CD4-positive, CD25-positive, alpha-beta regulatory T cell (primary cell): ENCODE data around the gene CEP97. TPM values are rescaled to one million over a fixed set of nuclear protein-coding genes. Genes with fewer than 3 reads are reported as not detected.
A peak's percentile ranks its signal among the peaks of the same experiment; 100 is the strongest.
"Not testable (repeated sequence)": the region's sequence is repeated elsewhere in the genome, so short reads cannot be mapped to it uniquely, and the experiment has no call there.

ENCODE experiments used
- ATAC-seq, 2 donors: fragments of 150-1000 bp; cut with Tn5 transposase; one replicate each; pipeline ENCODE4 v1.10.0; 2021; ENCODE audit warnings: low read depth in 2 of 2, moderate number of reproducible peaks in 2 of 2, moderate library complexity in 1 of 2
- DNase-seq, 3 donors: peaks; one replicate each; pipeline versions ENCODE4 v3.0.0 to v3.0.0-alpha.2; 2012 to 2022; ENCODE audit warnings: mixed read lengths in 1 of 3
- H3K27ac ChIP-seq: one replicate; pipeline ENCODE4 v1.7.0; 2013; ENCODE audit warnings: mild to moderate bottlenecking, low read length; ENCODE audit not compliant: insufficient read depth, poor library complexity, severe bottlenecking
- H3K27me3 ChIP-seq: one replicate; pipeline ENCODE4 v1.7.0; 2013; ENCODE audit warnings: low read length; ENCODE audit not compliant: control insufficient read depth, insufficient read depth
- H3K36me3 ChIP-seq: one replicate; pipeline ENCODE4 v1.7.0; 2013; ENCODE audit warnings: mild to moderate bottlenecking, low read length, moderate library complexity; ENCODE audit not compliant: control insufficient read depth, insufficient read depth
- H3K4me1 ChIP-seq: 2 replicates; pipeline ENCODE4 v1.7.0; 2013; ENCODE audit warnings: mild to moderate bottlenecking, low read length; ENCODE audit not compliant: insufficient read depth, control insufficient read depth, poor library complexity, severe bottlenecking
- H3K4me3 ChIP-seq: one replicate; pipeline ENCODE4 v1.7.0; 2013; ENCODE audit warnings: low read depth, mild to moderate bottlenecking, low read length, moderate library complexity
- H3K9me3 ChIP-seq, 2 experiments: 1 replicate in 1 of 2; 2 replicates in 1 of 2; pipeline ENCODE4 v1.7.0; 2013; ENCODE audit warnings: low read length in 2 of 2, mild to moderate bottlenecking in 1 of 2, moderate library complexity in 1 of 2; ENCODE audit not compliant: control insufficient read depth in 2 of 2
- H3K27ac Mint-ChIP-seq, 3 donors: one replicate each; pipeline ENCODE4 v1.8.0; 2020 to 2022; ENCODE audit warnings: mild to moderate bottlenecking in 3 of 3, mixed read lengths in 3 of 3, moderate library complexity in 2 of 3
- H3K27me3 Mint-ChIP-seq: one replicate; pipeline ENCODE4 v1.8.0; 2022; ENCODE audit warnings: mild to moderate bottlenecking, mixed read lengths
- H3K36me3 Mint-ChIP-seq: one replicate; pipeline ENCODE4 v1.8.0; 2020; ENCODE audit warnings: mixed read lengths
- H3K4me1 Mint-ChIP-seq, 4 donors: one replicate each; pipeline ENCODE4 v1.8.0; 2020 to 2022; ENCODE audit warnings: mixed read lengths in 4 of 4, mild to moderate bottlenecking in 1 of 4
- H3K4me3 Mint-ChIP-seq, 4 donors: one replicate each; pipeline ENCODE4 v1.8.0; 2020 to 2022; ENCODE audit warnings: mild to moderate bottlenecking in 4 of 4, mixed read lengths in 4 of 4, moderate library complexity in 3 of 4
- H3K9me3 Mint-ChIP-seq, 7 donors: one replicate each; pipeline ENCODE4 v1.8.0; 2020 to 2022; ENCODE audit warnings: mixed read lengths in 7 of 7, mild to moderate bottlenecking in 3 of 7, moderate library complexity in 2 of 7
- polyA plus RNA-seq, 4 donors: library from polyadenylated mRNA; unstranded; fragments of 300-500 nt; fragmentation: Illumina TruSeq; gene quantifications; one replicate each; pipeline ENCODE4 v1.2.3, GENCODE V29; 2021
- total RNA-seq: library from RNA; stranded (reverse); gene quantifications from one replicate; pipeline ENCODE4 v1.2.3, GENCODE V29; 2022

Gene CEP97
- total and polyA plus RNA-seq, 5 donors from 2014 or later, result 4.8 to 15.2 (median 7.3) TPM

- Mint-ChIP-seq H3K36me3 (peaks cover 20% of the 10 kb centered on the region), H3K4me1 (peaks cover 19 to 55% (median 36%) of the 10 kb centered on the region in 4 donors), H3K27ac (peak overlapping the region in 1 of 3 donors; percentile 59)
These were observed 43.9 kb upstream of the CEP97 start for GRCh38 chr3:101680466-101680865.

GRCh38 chr3:101685050-101685400, 39.4 kb upstream of the CEP97 start:
- Histone ChIP-seq H3K27ac (peak overlapping the region; percentile 94), H3K4me3 (peak overlapping the region; percentile 98), H3K9me3 (no peaks in the 10 kb centered on the region), H3K27me3 (no peaks in the 10 kb centered on the region), H3K4me1 (peaks cover 32% of the 10 kb centered on the region), H3K36me3 (peaks cover 53% of the 10 kb centered on the region)
- DNase-seq (no peak), ATAC-seq (no peak)
- Mint-ChIP-seq H3K27ac (peak overlapping the region; percentile 89 to 100 (median 100)), H3K36me3 (peaks cover 28% of the 10 kb centered on the region), H3K4me1 (peaks cover 26 to 60% (median 43%) of the 10 kb centered on the region in 4 donors), H3K4me3 (peak overlapping the region; percentile 99 to 100 (median 100)), H3K27me3 (no peaks in the 10 kb centered on the region), H3K9me3 (no peaks in the 10 kb centered on the region)

More at GRCh38 chr3:101680466-101680865, 43.9 kb upstream of the CEP97 start:
- H3K4me3 Mint-ChIP-seq, result peak overlapping the region in 1 of 4 donors; percentile 78
- Histone ChIP-seq H3K36me3 (peaks cover 53% of the 10 kb centered on the region), H3K9me3 (no peaks in the 10 kb centered on the region), H3K4me3 (no peak overlapping the region), H3K4me1 (peaks cover 31% of the 10 kb centered on the region), H3K27me3 (no peaks in the 10 kb centered on the region), H3K27ac (no peak overlapping the region)
- no peak for DNase-seq
- no peaks in the 10 kb centered on the region for H3K9me3 Mint-ChIP-seq
- peaks cover 6% of the 10 kb centered on the region for H3K27me3 Mint-ChIP-seq
- no peak for ATAC-seq

- H3K27me3 ChIP-seq, result no peaks in the 10 kb centered on the region
- no peak for DNase-seq
- Mint-ChIP-seq H3K36me3 (peaks cover 23% of the 10 kb centered on the region), H3K4me3 (peak overlapping the region; percentile 99 to 100 (median 100)), H3K27ac (peak overlapping the region; percentile 99 to 100 (median 100)), H3K9me3 (no peaks in the 10 kb centered on the region), H3K4me1 (peaks cover 25 to 60% (median 45%) of the 10 kb centered on the region in 4 donors), H3K27me3 (no peaks in the 10 kb centered on the region)
- H3K4me1 ChIP-seq, result peaks cover 32% of the 10 kb centered on the region
- no peak for ATAC-seq
- H3K36me3 ChIP-seq, result peaks cover 44% of the 10 kb centered on the region
- H3K27ac ChIP-seq, result peak overlapping the region; percentile 94
- H3K9me3 ChIP-seq, result no peaks in the 10 kb centered on the region
- H3K4me3 ChIP-seq, result peak overlapping the region; percentile 98
These were observed 38.5 kb upstream of the CEP97 start for GRCh38 chr3:101685870-101686307.

GRCh38 chr3:101687142-101687931, 37.1 kb upstream of the CEP97 start:
- peaks cover 16% of the 10 kb centered on the region for H3K36me3 Mint-ChIP-seq
- Histone ChIP-seq H3K4me1 (peaks cover 32% of the 10 kb centered on the region), H3K9me3 (no peaks in the 10 kb centered on the region), H3K4me3 (peak overlapping the region; percentile 98), H3K27me3 (no peaks in the 10 kb centered on the region), H3K36me3 (peaks cover 30% of the 10 kb centered on the region), H3K27ac (peak overlapping the region; percentile 94)
- H3K4me3 Mint-ChIP-seq, result peak overlapping the region; percentile 99 to 100 (median 100)
- H3K4me1 Mint-ChIP-seq, result peaks cover 18 to 51% (median 38%) of the 10 kb centered on the region in 4 donors
- H3K27me3 Mint-ChIP-seq, result no peaks in the 10 kb centered on the region
- no peak for ATAC-seq
- H3K9me3 Mint-ChIP-seq, result no peaks in the 10 kb centered on the region
- no peak for DNase-seq
- H3K27ac Mint-ChIP-seq, result peak overlapping the region; percentile 99 to 100 (median 100)

GRCh38 chr3:101689286-101689685, 35.1 kb upstream of the CEP97 start:
- H3K27me3 Mint-ChIP-seq, result no peaks in the 10 kb centered on the region
- ATAC-seq (no peak), DNase-seq (no peak)
- peaks cover 14 to 48% (median 32%) of the 10 kb centered on the region in 4 donors for H3K4me1 Mint-ChIP-seq
- no peak overlapping the region for H3K4me3 ChIP-seq
- H3K9me3 Mint-ChIP-seq, result no peaks in the 10 kb centered on the region
- no peaks in the 10 kb centered on the region for H3K27me3 ChIP-seq
- no peaks in the 10 kb centered on the region for H3K9me3 ChIP-seq
- H3K36me3 ChIP-seq, result peaks cover 11% of the 10 kb centered on the region
- peaks cover 23% of the 10 kb centered on the region for H3K4me1 ChIP-seq
- peak overlapping the region in 2 of 4 donors; percentile 56 to 99 for H3K4me3 Mint-ChIP-seq
- peak overlapping the region in 2 of 3 donors; percentile 9 to 81 for H3K27ac Mint-ChIP-seq
- peaks cover 16% of the 10 kb centered on the region for H3K36me3 Mint-ChIP-seq
- no peak overlapping the region for H3K27ac ChIP-seq

GRCh38 chr3:101690972-101691371, 33.4 kb upstream of the CEP97 start:
- no peaks in the 10 kb centered on the region for H3K27me3 Mint-ChIP-seq
- no peaks in the 10 kb centered on the region for H3K9me3 Mint-ChIP-seq
- H3K4me3 ChIP-seq, result no peak overlapping the region
- H3K27ac Mint-ChIP-seq, result peak overlapping the region in 2 of 3 donors; percentile 36 to 41
- H3K27me3 ChIP-seq, result no peaks in the 10 kb centered on the region
- no peak for ATAC-seq
- H3K4me1 Mint-ChIP-seq, result peaks cover 4 to 32% (median 20%) of the 10 kb centered on the region in 4 donors
- peaks cover 5% of the 10 kb centered on the region for H3K36me3 Mint-ChIP-seq
- DNase-seq, result no peak
- H3K27ac ChIP-seq, result no peak overlapping the region
- no peaks in the 10 kb centered on the region for H3K36me3 ChIP-seq
- H3K4me1 ChIP-seq, result peaks cover 11% of the 10 kb centered on the region
- H3K4me3 Mint-ChIP-seq, result peak overlapping the region in 1 of 4 donors; percentile 21
- H3K9me3 ChIP-seq, result no peaks in the 10 kb centered on the region

- not testable (repeated sequence) for ATAC-seq, H3K27ac ChIP-seq, H3K4me3 Mint-ChIP-seq, H3K4me3 ChIP-seq, H3K36me3 Mint-ChIP-seq, H3K9me3 ChIP-seq, DNase-seq, H3K27me3 Mint-ChIP-seq, H3K9me3 Mint-ChIP-seq, H3K27me3 ChIP-seq, H3K36me3 ChIP-seq
- Mint-ChIP-seq H3K4me1 (peaks cover 4 to 23% (median 16%) of the 10 kb centered on the region in 4 donors), H3K27ac (peak overlapping the region in 2 of 3 donors; percentile 36 to 41)
- peaks cover 12% of the 10 kb centered on the region for H3K4me1 ChIP-seq
These were observed 32.4 kb upstream of the CEP97 start for GRCh38 chr3:101691685-101692671.
